ENCODE data around the gene ERCC1. TPM values are rescaled to one million over a fixed set of nuclear protein-coding genes. Genes with fewer than 3 reads are reported as not detected.

The ERCC1 gene
- total RNA-seq, 1 experiment from 2014 or later = 43.7 TPM

- DNase-seq (ENCODE audit: low spot score) = no peak
- H3K36me3 Mint-ChIP-seq = no peaks in the 10 kb centered on the region
- peaks cover 34% of the 10 kb centered on the region for H3K4me1 Mint-ChIP-seq
- no peak for ATAC-seq
- no peak overlapping the region for H3K27ac Mint-ChIP-seq
- TF ChIP-seq TEAD1 (CRISPR knock-in tag; IDR thresholded peaks at IDR 0.05) (no peak), ZNF219 (CRISPR knock-in tag; IDR thresholded peaks at IDR 0.05; ENCODE audit: borderline replicate concordance) (no peak), ETV6 (CRISPR knock-in tag; IDR thresholded peaks at IDR 0.05) (no peak), NFYB (CRISPR knock-in tag; conservative IDR thresholded peaks at IDR 0.05; ENCODE audit: low read depth) (no peak), MLX (CRISPR knock-in tag; IDR thresholded peaks at IDR 0.05) (no peak), AR (CRISPR knock-in tag; IDR thresholded peaks at IDR 0.05) (no peak), ERG (CRISPR knock-in tag; IDR thresholded peaks at IDR 0.05) (no peak), KAT7 (CRISPR knock-in tag; IDR thresholded peaks at IDR 0.05; ENCODE audit: borderline replicate concordance) (no peak), E2F1 (CRISPR knock-in tag; IDR thresholded peaks at IDR 0.05) (no peak), FOXJ3 (CRISPR knock-in tag; IDR thresholded peaks at IDR 0.05; ENCODE audit: borderline replicate concordance) (no peak), CREB1 (CRISPR knock-in tag; IDR thresholded peaks at IDR 0.05) (no peak)
- TF ChIP-seq, protein P1, sequence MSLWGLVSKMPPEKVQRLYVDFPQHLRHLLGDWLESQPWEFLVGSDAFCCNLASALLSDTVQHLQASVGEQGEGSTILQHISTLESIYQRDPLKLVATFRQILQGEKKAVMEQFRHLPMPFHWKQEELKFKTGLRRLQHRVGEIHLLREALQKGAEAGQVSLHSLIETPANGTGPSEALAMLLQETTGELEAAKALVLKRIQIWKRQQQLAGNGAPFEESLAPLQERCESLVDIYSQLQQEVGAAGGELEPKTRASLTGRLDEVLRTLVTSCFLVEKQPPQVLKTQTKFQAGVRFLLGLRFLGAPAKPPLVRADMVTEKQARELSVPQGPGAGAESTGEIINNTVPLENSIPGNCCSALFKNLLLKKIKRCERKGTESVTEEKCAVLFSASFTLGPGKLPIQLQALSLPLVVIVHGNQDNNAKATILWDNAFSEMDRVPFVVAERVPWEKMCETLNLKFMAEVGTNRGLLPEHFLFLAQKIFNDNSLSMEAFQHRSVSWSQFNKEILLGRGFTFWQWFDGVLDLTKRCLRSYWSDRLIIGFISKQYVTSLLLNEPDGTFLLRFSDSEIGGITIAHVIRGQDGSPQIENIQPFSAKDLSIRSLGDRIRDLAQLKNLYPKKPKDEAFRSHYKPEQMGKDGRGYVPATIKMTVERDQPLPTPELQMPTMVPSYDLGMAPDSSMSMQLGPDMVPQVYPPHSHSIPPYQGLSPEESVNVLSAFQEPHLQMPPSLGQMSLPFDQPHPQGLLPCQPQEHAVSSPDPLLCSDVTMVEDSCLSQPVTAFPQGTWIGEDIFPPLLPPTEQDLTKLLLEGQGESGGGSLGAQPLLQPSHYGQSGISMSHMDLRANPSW (CRISPR knock-in tag; conservative IDR thresholded peaks at IDR 0.05; ENCODE audit: low read depth) = no peak
- ChIA-PET POLR2A (no interaction called here), CTCF (interaction anchor here (0.5 to 5.0 kb wide), 4 partner anchors 14 to 77 kb away, joined by 3 to 33 read pairs (median 6); no protein-coding TSS in a partner anchor)
- H3K9me3 Mint-ChIP-seq = no peaks in the 10 kb centered on the region
- H3K27me3 Mint-ChIP-seq (ENCODE audit: low read depth) = peaks cover 84% of the 10 kb centered on the region
- H3K4me3 Mint-ChIP-seq = no peak overlapping the region; the same call in 1 of the 2 replicates
Measured at GRCh38 chr19:45471111-45471930, 47.6 kb upstream of the ERCC1 start.

- CTCF ChIA-PET = interaction anchor here (1.6 to 5.0 kb wide), 2 partner anchors 15 to 31 kb away, joined by 8 to 33 read pairs; no protein-coding TSS in a partner anchor
- no peaks in the 10 kb centered on the region for H3K36me3 Mint-ChIP-seq
- peaks cover 35% of the 10 kb centered on the region for H3K4me1 Mint-ChIP-seq
- DNase-seq (ENCODE audit: low spot score) = no peak
- ATAC-seq = no peak
- H3K27me3 Mint-ChIP-seq (ENCODE audit: low read depth) = peaks cover 84% of the 10 kb centered on the region
- no peak overlapping the region for H3K27ac Mint-ChIP-seq
- H3K9me3 Mint-ChIP-seq = no peaks in the 10 kb centered on the region
- no peak overlapping the region for H3K4me3 Mint-ChIP-seq
- POLR2A ChIA-PET = no interaction called here
- TF ChIP-seq, protein P2, sequence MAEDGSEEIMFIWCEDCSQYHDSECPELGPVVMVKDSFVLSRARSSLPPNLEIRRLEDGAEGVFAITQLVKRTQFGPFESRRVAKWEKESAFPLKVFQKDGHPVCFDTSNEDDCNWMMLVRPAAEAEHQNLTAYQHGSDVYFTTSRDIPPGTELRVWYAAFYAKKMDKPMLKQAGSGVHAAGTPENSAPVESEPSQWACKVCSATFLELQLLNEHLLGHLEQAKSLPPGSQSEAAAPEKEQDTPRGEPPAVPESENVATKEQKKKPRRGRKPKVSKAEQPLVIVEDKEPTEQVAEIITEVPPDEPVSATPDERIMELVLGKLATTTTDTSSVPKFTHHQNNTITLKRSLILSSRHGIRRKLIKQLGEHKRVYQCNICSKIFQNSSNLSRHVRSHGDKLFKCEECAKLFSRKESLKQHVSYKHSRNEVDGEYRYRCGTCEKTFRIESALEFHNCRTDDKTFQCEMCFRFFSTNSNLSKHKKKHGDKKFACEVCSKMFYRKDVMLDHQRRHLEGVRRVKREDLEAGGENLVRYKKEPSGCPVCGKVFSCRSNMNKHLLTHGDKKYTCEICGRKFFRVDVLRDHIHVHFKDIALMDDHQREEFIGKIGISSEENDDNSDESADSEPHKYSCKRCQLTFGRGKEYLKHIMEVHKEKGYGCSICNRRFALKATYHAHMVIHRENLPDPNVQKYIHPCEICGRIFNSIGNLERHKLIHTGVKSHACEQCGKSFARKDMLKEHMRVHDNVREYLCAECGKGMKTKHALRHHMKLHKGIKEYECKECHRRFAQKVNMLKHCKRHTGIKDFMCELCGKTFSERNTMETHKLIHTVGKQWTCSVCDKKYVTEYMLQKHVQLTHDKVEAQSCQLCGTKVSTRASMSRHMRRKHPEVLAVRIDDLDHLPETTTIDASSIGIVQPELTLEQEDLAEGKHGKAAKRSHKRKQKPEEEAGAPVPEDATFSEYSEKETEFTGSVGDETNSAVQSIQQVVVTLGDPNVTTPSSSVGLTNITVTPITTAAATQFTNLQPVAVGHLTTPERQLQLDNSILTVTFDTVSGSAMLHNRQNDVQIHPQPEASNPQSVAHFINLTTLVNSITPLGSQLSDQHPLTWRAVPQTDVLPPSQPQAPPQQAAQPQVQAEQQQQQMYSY (CRISPR knock-in tag; IDR thresholded peaks at IDR 0.05) = no peak
- TF ChIP-seq, protein P3, sequence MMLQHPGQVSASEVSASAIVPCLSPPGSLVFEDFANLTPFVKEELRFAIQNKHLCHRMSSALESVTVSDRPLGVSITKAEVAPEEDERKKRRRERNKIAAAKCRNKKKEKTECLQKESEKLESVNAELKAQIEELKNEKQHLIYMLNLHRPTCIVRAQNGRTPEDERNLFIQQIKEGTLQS (CRISPR knock-in tag; conservative IDR thresholded peaks at IDR 0.05) = no peak
- TF ChIP-seq AR (CRISPR knock-in tag; IDR thresholded peaks at IDR 0.05) (no peak), PREB (CRISPR knock-in tag; IDR thresholded peaks at IDR 0.05; ENCODE audit: borderline replicate concordance) (no peak), SMAD4 (CRISPR knock-in tag; IDR thresholded peaks at IDR 0.05) (no peak)
Measured at GRCh38 chr19:45470762-45471081, 47.0 kb upstream of the ERCC1 start.

All from WTC11 (cell line).